Inferior parietal cortex (tissue), 1 donor: ENCODE results near the gene PAQR4.
"Not testable (repeated sequence)": the region's sequence is repeated elsewhere in the genome, so short reads cannot be mapped to it uniquely, and the experiment has no call there.

Experiments used
- DNase-seq: peaks from one replicate; pipeline ENCODE4 v3.0.0-alpha.2; 2016; ENCODE audit errors: extremely low spot score

PAQR4 gene

GRCh38 chr16:2968738-2969544 lies at the start of gene PAQR4:
PAQR4 (plus strand) TSS chr16:2969348; CDS start chr16:2969675, 327 bp downstream.
- peak; percentile 89 for DNase-seq

GRCh38 chr16:2919511-2920255 lies 49.5 kb upstream of the PAQR4 start:
- DNase-seq: peak; percentile 89

GRCh38 chr16:2923481-2923880 lies 45.7 kb upstream of the PAQR4 start:
- DNase-seq: no peak

GRCh38 chr16:2924901-2925755 lies 44.0 kb upstream of the PAQR4 start:
- DNase-seq: no peak

GRCh38 chr16:2925951-2926649 lies 43.0 kb upstream of the PAQR4 start:
- peak; percentile 6 for DNase-seq

- DNase-seq: peak; percentile 7
Observed at GRCh38 chr16:2926650-2926999, 42.5 kb upstream of the PAQR4 start.

GRCh38 chr16:2927010-2927646 lies 42.0 kb upstream of the PAQR4 start:
- peak; percentile 97 for DNase-seq

GRCh38 chr16:2928151-2928550 lies 41.0 kb upstream of the PAQR4 start:
- not testable (repeated sequence) for DNase-seq

GRCh38 chr16:2928796-2929195 lies 40.4 kb upstream of the PAQR4 start:
- no peak for DNase-seq

- no peak for DNase-seq
Observed at GRCh38 chr16:2929693-2930092, 39.5 kb upstream of the PAQR4 start.

GRCh38 chr16:2930236-2930635 lies 38.9 kb upstream of the PAQR4 start:
- DNase-seq: no peak

GRCh38 chr16:2931231-2931914 lies 37.8 kb upstream of the PAQR4 start:
- DNase-seq: not testable (repeated sequence)

- DNase-seq: no peak
Observed at GRCh38 chr16:2933136-2933535, 36.0 kb upstream of the PAQR4 start.

- DNase-seq: no peak
Observed at GRCh38 chr16:2933701-2934100, 35.4 kb upstream of the PAQR4 start.

- no peak for DNase-seq
Observed at GRCh38 chr16:2934450-2934849, 34.7 kb upstream of the PAQR4 start.

- DNase-seq: no peak
Observed at GRCh38 chr16:2936436-2937011, 32.6 kb upstream of the PAQR4 start.

- no peak for DNase-seq
Observed at GRCh38 chr16:2937170-2937569, 32.0 kb upstream of the PAQR4 start.

- no peak for DNase-seq
Observed at GRCh38 chr16:2938206-2938605, 30.9 kb upstream of the PAQR4 start.

GRCh38 chr16:2939968-2940367 lies 29.2 kb upstream of the PAQR4 start:
- no peak for DNase-seq

- no peak for DNase-seq
Observed at GRCh38 chr16:2942045-2942444, 27.1 kb upstream of the PAQR4 start.
